GM18498 (cell line): ENCODE measurements around the gene SPHK2.
"Not testable (repeated sequence)": the region's sequence is repeated elsewhere in the genome, so short reads cannot be mapped to it uniquely, and the experiment has no call there.

Experiments used
- ATAC-seq: cut with Tn5 transposase; IDR thresholded peaks from one replicate; pipeline ENCODE4 v1.9.1; 2021; ENCODE audit warnings: mild to moderate bottlenecking, moderate library complexity; ENCODE audit not compliant: unreplicated experiment

The SPHK2 gene

GRCh38 chr19:48676887-48677286 lies 57.6 kb downstream of the SPHK2 start:
- ATAC-seq, result no peak

- ATAC-seq, result no peak
Observed at GRCh38 chr19:48678201-48678600, 58.9 kb downstream of the SPHK2 start.

- not testable (repeated sequence) for ATAC-seq
Observed at GRCh38 chr19:48680006-48680405, 60.7 kb downstream of the SPHK2 start.
